GM18870 (cell line): Measurements from ENCODE around the gene URB1.

Source experiments
- ATAC-seq: cut with Tn5 transposase; IDR thresholded peaks from one replicate; pipeline ENCODE4 v1.9.1; 2021; ENCODE audit warnings: moderate library complexity; ENCODE audit not compliant: unreplicated experiment

URB1 gene

DNA sequence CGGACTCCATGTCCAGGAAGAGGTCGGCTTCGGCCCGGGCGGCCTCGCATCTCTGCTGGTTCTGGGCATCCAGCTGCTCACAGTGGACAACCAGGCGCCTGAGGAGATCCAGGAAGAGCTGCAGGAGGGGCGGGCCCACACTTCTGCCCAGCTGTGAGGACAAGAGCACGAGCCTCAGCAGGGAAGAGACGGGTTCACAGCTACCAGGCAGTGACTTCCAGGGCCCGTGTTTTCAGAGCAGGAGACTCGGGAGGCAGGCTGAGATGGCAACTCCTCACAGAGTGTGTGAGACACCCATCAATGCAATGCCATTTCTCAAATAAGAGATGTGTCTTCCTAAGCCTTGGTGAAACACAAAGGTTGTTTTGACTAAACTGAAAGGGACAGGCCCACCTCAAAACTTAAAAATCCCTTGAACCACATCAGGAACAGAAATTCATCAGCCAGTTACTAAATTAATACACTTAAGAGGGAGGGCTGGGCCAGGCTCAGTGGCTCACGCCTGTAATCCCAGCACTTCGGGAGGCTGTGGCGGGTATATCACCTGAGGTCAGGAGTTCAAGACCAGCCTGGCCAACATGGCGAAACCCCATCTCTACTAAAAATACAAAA is 43.4 kb downstream of the URB1 start:
- no peak for ATAC-seq

DNA sequence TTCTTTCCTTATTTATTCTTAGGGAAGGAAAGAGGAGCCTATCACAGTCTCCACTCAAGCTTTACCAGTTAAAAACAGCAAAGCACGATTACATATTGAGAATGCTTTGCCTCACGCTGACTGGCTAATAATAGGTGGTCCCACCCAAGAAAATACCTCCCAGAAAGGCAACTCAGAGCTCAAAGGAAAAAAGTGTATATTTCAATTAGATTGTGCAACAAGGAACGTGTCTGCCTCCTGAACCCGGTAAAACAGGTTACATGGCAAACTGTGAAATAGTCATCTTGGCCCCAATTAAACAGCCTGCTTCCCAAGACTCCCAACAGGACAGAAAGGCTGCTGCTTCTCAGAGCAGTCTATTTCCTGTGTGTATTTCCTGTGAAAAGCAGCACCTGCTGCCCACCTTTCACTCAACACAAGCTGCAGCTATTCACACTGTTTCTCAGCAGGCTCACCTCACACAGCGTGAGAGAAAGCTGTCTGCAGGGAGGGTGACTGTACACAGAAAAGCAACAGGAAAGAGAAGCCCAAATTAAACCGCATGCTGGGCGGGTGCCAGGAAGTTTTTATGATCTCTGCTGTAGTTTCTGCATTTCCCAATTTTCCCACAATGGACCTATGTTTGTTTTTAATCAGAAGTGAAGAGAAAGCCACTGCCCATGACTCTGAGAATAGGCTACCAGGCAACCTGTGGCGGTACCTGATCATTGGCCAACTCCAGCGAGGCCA is 44.0 kb downstream of the URB1 start:
- ATAC-seq = no peak

DNA sequence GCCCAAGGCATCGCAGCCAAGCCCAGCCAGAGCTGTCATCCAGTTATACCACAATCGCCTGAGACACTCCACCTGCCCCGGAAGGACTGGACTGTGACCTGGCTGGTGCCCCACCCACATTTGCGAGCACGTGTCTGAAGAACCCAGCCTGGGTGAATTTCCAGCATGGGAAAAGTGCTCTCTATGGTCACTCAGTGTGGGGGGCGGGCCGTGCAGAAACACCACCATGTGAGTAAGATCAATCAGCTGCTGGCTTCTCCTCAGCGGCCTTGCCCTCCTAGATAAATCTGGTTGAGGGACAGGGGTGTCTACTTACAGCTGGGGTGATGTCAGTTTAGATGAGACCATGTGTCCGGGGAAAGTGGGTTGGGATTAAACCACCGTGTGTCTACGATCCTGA is 44.8 kb downstream of the URB1 start:
- ATAC-seq = no peak

DNA sequence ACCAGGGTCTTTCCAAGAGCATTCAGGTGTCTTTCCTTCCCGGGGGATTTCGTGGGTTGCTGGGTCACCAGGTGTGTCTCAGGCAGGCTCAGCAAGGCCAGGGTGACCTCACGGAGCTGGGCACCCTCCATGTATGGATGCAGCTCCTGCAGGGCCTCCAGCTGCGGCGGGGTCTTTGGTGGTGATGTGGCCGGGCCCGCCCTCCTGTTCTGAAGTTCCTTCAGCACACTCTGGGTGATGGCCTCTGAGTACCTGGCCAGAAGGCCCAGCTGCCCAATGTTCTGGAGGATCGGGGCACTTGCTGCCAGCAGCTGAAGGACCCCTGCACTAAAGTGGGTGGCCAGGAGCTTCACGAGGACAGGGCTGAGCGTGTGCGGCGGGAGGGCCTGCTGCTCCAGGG is 45.5 kb downstream of the URB1 start:
- no peak for ATAC-seq

DNA sequence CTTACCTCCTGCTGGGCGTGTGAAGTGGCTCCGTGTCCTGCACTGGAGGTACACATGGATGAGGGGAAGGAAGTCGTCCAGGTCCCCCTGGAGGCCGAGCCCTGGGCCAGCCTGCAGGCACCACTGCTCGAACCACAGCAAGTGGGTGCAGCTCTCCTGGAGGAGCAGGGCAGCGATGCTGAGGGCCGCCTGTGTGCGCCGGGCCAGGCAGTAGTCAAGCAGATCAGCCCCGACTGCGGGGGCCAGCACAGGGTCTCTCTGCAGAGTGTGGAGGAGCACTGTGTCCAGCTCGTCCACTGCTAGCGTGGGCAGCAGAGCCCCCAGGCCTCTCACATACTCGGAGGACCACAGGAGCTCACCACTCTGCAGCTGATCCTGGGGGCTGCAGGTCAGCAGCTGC is 45.9 kb downstream of the URB1 start:
- ATAC-seq = no peak

DNA sequence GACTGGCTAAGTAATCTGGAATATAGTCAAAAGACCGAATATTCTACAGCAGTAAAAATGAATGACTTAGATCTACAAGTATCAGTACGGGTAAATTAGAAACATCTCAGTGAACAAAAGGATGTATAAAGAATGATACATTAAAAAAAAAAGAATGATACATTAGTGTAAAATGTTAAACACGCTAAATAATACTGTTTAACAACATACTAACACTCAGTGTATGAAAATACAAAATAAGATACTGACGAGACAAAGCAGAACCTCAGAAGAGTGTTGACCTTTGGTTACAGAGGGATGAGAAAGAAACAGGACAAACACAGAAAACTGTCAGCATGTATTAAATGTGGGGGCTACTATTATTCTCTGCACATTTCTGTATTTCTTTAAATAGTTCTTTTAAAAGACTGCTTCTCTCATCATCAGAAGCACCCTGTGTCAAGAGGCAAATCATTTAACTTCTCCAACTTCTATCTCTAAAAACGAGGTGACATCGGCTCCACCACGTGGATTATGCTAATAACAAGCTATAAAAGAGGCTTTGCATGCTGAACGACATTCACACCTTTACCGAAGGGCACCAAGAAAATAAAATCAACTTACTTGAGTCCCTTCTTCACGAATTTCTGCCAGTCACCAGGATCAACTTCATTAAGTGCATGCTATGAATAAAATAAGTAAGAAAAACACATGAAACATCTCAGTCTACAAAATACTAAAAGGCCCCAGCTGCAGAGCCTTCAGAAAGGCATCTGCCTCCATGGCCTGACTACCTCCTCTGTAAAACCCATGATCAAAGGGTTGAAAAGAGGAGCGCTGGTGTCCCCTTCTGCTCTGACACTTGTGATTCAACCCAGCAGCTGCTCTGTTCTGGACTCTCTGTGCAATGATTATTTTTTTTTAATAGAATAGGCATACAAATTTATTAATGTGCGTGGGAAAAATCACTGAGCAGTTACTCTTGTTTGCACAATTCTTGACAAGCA is 51.7 kb downstream of the URB1 start:
- ATAC-seq = no peak

DNA sequence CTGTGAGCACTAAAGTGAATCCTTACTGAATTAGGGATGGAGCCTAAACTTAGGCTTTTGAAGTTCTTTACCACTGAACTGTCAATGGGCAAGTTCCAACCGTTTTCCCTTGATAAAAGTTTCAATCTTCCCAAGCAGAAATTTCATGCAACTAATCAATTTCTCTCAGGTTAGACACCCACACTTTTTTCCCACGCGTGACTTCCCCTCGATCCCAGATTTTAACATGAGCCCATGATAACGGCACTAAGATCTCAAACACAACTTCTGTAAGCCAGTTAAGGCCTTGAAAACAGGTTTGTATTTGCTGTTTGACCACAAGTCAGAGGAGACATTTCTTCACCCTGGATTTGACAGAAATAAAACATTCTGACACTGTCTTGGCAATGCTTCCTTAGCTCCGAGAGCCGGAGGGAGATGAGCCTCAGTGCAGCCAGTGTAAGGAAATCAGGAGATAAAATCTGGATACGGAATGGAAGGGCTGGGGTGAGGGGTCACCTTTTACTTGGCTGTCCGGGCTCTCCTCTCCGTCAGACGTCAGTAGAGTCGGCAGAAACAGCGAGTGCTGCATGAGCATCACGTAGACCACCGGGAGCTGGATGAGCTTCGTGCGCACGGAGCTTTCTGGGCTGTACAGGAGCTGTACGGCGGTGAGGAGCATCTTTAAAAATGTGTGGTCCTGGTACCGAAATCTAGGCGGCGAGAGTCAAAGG is 54.4 kb downstream of the URB1 start:
- ATAC-seq = no peak

DNA sequence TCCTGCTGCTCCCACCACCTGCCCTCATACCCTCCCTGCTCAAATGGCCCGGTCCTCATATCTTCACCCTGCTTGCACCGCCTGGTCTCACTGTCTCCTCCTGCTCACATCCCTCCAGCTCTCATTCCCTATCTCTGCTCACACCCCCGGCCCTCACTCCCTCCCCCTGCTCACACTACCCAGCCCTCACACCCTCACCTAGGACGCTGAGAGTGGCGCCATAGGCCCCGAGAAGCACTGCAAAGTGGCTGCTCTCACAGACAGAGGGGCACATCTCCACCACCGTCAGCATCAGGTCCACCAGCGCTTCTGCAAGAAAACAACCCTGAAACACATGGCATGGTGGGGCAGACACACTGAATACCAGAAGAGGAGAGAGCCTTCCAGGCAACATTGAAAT is 55.6 kb downstream of the URB1 start:
- ATAC-seq = no peak

DNA sequence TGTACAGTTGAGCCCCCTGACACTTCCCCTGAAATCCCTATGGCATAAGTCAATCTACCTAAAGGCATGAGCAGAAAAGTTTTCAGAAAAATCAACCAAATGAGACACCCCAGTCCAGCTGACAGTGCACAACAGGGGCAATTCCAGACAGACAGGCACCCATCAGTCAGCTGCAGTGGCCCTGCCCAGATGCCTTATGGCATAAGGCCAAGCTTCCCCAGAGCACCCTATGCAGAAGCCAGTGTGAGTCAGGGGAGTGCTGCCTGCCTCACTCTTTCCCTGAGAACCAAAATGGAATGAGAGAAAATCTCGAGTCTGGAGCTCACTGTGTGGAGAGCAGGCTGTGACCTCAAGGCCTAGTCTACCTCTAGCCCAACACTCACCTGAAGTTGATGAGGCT is 56.1 kb downstream of the URB1 start:
- no peak for ATAC-seq

DNA sequence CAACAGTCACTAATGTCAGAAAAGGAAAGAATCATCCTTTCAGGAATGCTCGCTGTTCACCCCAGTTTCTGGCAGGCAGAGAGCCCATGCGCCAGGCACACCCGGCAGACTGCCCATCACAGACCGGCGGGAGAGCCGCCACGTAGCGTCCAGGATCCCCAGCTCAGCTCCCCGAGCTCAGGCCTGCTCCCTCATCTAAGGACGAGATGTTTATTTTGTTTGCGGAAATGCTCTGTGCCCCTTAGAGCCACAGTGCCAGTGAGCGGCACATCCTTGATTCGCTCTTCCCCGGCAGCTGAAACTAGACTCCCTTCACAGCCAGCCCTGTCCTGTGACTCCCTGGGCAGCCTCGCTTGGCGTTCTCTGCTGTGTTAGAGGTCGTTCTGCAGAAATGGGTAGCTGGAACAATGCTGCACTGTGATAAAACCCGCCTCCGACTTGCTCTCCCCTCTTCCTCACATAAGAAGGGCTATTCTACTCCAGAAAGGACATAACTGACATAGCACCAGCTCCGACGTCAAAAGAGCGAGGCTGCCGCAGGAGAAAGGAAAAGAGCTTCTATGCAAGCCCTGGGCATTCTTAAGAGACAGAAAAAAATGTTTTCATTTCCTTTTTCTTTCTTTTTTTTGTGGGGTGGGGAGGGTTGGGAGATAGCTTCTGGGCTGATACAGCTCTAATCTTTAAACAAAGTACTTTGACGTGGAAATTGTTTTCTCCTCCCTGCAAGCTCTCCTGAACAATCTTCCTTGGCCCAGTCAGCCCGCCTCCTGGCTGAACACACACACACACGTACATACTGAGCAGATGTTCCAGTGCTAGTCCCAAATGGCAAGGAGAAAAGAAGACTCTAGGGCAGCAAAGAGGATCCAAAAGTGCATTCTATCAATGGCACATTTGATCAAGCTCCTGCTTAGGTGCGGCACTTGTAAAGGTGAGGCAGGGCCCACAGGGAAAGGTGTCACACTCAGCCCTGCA is 56.9 kb downstream of the URB1 start:
- no peak for ATAC-seq

DNA sequence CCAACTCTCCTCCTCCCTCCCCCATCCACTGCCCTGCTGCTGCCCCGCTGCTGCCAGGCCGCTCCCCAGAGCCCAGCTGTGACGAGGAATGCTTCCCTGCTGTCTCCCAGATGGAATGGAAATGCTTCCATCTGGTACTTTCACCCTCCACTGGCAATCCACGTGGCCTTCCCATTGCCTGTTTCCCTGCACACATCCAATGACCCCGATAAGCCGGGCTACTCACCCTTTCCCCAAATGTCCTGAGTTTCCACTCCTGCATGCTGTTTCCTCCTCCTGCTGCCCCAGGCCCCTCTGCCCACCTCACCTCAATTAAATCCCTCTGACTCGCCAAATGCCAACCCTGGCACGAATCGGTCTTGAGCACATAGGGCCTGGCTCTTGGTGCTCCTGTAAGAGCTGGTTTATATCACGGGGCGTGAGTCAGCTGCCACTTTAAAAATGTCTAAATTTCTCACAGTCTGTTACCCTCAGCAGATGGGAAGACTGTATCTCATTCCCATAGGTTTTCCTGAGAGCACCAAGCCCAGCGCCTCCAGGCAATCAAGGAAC is 57.8 kb downstream of the URB1 start:
- ATAC-seq = no peak

DNA sequence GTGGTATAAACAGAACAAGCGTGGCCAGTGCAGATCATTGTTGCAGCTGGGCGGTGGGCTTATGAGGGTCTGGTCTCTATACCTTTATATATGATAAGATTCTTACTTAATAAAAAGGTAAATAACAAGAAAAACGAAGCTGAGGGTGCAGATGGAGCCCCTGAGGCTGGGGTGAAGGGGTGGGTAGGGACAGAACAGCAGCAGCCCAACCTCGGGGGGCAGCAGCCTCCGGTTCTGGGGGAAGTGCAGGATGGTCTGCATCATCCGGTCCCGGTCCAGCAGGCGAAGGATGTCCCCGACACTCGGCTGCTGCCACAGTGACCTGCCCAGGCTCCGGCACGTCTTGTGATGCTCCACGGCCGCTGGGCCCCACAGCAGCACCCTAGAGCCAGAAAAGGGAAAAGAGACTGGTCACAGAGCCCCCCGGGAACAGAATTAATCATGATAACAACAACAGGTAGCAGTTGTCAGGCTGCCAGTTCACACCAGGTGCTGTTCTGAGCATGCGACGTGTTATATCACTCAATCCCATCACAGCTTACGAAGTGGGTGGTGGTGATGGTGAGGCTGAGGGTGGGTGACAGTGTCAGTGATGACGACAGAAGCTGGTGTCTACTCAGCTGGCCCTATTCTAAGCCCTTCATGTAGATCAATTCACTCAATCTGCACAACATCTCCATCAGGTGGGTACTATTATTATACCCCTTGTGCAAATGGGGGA is 58.7 kb downstream of the URB1 start:
- no peak for ATAC-seq

DNA sequence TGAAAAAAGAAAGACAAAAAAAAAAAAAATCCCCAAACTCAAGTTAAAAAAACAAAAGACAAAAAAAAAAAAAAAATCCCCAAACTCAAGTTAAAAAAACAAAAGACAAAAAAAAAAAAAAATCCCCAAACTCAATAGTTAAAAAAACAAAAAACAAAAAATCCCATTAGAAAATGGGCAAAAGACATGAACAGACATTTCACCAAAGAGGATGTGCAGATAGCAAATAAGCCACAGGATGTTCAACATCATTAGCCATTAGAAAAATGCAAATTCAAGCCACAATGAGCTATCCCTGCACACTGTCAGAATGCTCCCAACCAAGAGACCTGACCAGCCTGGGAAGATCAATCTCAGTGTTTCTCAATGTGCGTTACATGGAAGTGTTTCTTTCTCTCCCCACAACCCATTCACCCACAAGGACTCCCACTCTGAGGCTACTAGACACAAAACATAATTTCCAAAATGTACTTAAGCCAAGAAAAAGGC is 60.3 kb downstream of the URB1 start:
- ATAC-seq = no peak

DNA sequence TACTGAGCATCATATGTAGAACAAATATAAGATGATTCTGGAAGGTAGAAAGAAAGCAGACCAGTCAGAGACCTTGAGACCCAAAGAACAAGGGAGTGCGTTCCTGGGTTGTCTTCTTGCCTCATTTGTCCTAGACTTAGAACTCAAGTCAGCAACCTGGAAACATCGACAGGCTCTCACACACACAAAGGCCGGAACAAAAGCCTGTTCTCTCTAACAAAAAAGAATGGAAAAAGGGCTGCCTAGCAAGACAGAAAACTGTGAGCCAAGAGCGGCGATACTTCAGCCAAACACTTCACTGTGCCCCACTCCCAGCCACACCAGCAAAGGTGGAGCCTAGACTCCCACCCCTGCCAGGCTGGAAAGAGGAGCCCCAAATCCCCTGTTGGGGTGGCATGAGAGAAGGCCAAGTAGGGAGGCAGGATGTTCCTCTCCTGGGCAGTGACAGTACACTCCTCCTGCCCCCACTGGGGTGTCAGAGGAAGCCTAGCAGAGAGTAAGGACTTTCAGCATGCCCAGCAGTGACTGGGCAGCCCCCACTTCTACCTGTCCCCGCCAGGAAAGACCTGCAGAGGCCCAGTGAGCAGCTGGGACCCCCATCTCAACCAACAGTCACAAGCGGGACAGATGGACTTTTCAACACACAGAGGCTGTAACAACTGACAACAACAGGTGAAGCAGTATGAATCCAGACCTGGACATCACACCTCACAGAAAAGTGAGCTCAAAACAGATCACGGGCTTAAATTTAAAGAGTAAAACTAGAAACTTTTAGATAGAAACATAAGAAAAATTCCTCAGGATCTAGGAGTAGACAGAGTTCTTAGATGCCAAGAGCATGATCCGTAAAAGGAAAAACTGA is 61.1 kb downstream of the URB1 start:
- ATAC-seq = no peak

DNA sequence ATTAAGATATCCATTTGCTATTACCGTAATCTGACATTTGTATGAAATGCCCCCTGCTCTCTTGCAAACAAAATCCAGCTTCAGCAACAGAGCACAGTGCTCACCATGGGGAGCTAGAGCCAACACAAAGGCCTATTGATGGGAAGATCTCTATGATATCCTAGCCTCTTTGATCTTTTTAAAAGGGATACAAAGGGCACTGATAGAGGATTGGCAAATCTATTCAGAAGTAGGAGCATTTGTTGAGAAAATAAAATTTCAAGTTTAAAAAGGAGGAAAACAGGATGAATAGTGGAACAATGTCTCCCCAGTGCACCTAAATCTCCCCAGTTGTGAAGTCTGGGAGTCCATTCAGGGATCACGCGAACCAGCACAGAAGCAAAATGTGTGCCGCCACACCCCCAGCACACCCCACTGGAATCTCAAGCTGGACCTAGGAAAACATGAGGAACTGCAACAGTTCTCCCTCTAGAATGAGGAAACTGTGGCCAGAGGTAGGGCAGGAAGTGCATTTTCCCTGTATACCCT is 62.0 kb downstream of the URB1 start:
- no peak for ATAC-seq

DNA sequence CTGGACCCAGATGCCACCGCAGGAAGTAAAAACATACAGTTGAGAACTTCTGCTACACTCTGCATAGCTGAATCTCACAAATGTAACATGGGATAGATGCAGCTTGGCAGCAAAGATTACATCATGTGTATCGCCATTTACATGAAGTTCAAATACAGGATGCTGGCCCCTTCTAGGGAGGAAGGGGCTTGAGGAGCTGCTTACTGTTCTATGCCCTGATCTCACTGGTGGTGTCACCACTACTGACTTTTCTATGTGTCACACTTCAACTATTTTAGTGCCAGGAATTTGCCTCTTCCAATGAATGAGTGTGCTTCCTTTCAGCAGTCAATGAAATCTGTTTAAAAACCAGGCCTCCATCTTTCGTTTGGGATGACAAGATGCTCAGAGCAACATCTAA is 63.0 kb downstream of the URB1 start:
- ATAC-seq = no peak

DNA sequence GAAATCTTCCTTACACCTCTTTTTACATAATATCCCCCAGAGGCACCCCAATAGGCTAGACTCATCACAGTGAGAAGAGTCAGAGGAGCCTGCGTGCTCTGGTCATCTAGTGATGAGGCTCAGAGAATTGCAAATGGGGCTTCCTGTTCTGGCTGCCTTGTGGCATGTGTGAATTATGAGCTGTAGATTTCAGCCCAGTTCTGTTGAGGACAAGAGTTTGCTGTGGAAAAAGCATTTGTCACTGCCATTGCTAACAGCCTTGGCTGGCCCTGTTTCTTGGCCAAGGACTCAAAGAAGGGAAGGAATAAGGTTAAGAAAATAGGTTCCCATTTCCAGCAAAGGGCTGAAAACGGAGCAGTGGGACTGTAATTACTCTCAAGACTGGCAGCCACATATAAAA is 63.5 kb downstream of the URB1 start:
- ATAC-seq = no peak

DNA sequence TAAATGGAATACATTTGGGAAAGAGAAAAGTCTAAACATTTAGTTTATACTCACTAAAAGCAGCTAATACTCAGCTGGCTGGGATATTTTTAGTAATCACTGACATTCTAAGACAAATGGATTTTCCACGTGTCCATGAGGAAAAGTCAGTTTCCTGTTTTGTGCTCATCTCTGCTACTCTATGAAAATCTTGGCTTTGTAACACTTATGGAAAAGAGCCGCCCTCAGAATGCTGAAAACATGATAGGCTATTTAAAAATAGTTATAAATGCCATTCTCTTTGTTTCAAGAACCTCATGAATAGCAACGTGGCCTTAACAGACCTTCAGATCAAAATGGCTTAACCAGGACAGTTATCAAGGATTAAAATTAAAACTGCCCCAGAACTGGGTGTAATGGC is 64.2 kb downstream of the URB1 start:
- ATAC-seq = no peak
